ENCODE results near the gene PLCB1. TPM values are rescaled to one million over a fixed set of nuclear protein-coding genes. Genes with fewer than 3 reads are reported as not detected.

The PLCB1 gene
- total and polyA plus RNA-seq, 10 of the 15 experiments (the other 5 are each of a cell fraction or from before 2014, with no cell fraction given): 0.05 to 5.3 (median 0.17) TPM; not detected in 1

DNA sequence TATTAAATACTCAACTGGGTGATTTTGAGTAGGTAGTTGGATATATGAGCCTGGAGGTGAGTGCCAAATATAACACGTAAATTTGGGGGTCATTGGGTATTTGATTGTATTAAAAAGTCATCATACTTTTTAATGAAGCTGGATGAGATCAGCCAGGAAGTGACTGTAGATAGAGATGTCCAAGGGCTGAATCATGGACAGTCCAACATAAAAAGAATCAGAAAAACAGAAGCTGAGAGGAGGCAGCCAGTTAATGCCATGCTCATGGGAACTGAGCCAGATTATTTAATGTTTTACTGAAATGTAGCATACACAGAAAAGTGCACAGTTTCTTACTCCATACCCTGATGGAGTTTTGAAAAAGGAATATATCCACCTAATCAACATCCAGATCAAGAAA is 501.3 kb downstream of the PLCB1 start:
- Histone ChIP-seq H3K9me3 (replicated peaks; ENCODE audit: control insufficient read depth, insufficient read depth, low read length) (no peaks in the 10 kb centered on the region), H3K4me2 (ENCODE audit: control insufficient read depth, insufficient read depth) (no peak overlapping the region), H3K79me2 (ENCODE audit: control insufficient read depth, insufficient read depth, low read length) (no peaks in the 10 kb centered on the region), H3K27me3 (replicated peaks in 1 of 2; ENCODE audit: control insufficient read depth in 2 of 2, insufficient read depth in 2 of 2, low read length in 1 of 2) (no peaks in the 10 kb centered on the region), H3K4me1 (ENCODE audit: control insufficient read depth, insufficient read depth, low read length) (no peaks in the 10 kb centered on the region), H4K20me1 (ENCODE audit: control insufficient read depth, insufficient read depth) (no peaks in the 10 kb centered on the region), H3K27ac (ENCODE audit: control insufficient read depth, insufficient read depth) (no peak overlapping the region), H2AFZ (ENCODE audit: control insufficient read depth, low read depth, low read length) (no peak overlapping the region), H3K4me3 (no peak overlapping the region), H3K36me3 (ENCODE audit: control insufficient read depth in 2 of 2, insufficient read depth in 2 of 2, low read length in 1 of 2) (no peaks in the 10 kb centered on the region), H3K9ac (ENCODE audit: control insufficient read depth, insufficient read depth, low read length) (no peak overlapping the region)
- in situ Hi-C loops (cut with MboI): no loop called here
- TF ChIP-seq MTA2 (IDR thresholded peaks at IDR 0.05; ENCODE audit: low read depth): no peak
- ChIA-PET SMC1A (ENCODE audit: uncharacterized antibody, unreplicated experiment) (interaction anchor here (0.6 kb wide), 2 partner anchors 47 to 223 kb away, joined by 3 to 5 read pairs; no protein-coding TSS in a partner anchor), CTCF (no interaction called here), RAD21 (ENCODE audit: unreplicated experiment) (no interaction called here), POLR2A (no interaction called here)
- FAIRE-seq (no peak), ATAC-seq (no peak), DNase-seq (ENCODE audit: low read depth, low spot score) (no peak)
- WGBS (ENCODE audit: insufficient coverage, insufficient replicate concordance, low lambda C conversion rate, missing lambda C conversion rate): 0% methylated on average over 1 of the region's 1 CpG
- intact Hi-C loops (cut with micrococcal nuclease; ENCODE audit: unreplicated experiment): no loop called here
- BruUV-seq (replicated peaks): no TSS peak

DNA sequence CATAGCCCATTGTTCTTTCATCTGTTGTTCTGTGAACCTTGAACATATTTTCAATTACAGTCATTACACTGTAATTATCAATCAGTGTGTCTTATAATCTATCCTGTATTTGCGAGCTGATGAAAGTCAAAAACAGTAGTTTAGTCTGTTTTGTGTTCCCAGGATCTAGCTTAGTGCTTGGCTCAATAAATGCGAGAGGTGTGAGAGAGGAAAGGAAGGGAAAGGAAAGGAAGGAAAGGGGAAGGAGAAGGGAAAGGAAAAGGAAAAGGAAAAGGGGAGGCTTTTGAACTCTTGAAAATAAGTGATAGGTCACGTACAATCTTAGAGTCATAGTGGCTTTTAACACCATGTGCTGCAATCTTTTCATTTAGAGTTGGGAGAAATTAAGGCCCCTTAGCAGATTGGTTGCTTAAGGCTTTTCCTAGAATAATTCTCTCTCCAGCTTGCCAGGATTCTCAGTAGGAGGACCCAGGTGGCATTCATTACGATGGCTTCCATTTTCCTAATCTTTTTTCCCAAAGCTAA is 503.0 kb downstream of the PLCB1 start:
- no peak for FAIRE-seq
- no peak overlapping the region for H2AFZ ChIP-seq (ENCODE audit: control insufficient read depth, low read depth, low read length)
- RAD21 ChIA-PET (ENCODE audit: unreplicated experiment): no interaction called here
- H3K27me3 ChIP-seq (replicated peaks in 1 of 2; ENCODE audit: control insufficient read depth in 2 of 2, insufficient read depth in 2 of 2, low read length in 1 of 2): no peaks in the 10 kb centered on the region
- in situ Hi-C loops (cut with MboI) (no loop called here), intact Hi-C loops (cut with micrococcal nuclease; ENCODE audit: unreplicated experiment) (no loop called here)
- DNase-seq (ENCODE audit: low read depth, low spot score): no peak
- no peaks in the 10 kb centered on the region for H3K9me3 ChIP-seq (replicated peaks; ENCODE audit: control insufficient read depth, insufficient read depth, low read length)
- no peak overlapping the region for H3K4me2 ChIP-seq (ENCODE audit: control insufficient read depth, insufficient read depth)
- H3K9ac ChIP-seq (ENCODE audit: control insufficient read depth, insufficient read depth, low read length): no peak overlapping the region
- POLR2A ChIA-PET: no interaction called here
- SMC1A ChIA-PET (ENCODE audit: uncharacterized antibody, unreplicated experiment): no interaction called here
- CTCF ChIA-PET: interaction anchor here (1.4 kb wide), 1 partner anchor 592 kb away, joined by 5 read pairs; no protein-coding TSS in a partner anchor
- no peak for ATAC-seq
- WGBS (ENCODE audit: insufficient coverage, insufficient replicate concordance, low lambda C conversion rate, missing lambda C conversion rate): 1% methylated on average over 4 of the region's 4 CpGs
- BruUV-seq (replicated peaks): no TSS peak
- no peak overlapping the region for H3K27ac ChIP-seq (ENCODE audit: control insufficient read depth, insufficient read depth)
- H4K20me1 ChIP-seq (ENCODE audit: control insufficient read depth, insufficient read depth): no peaks in the 10 kb centered on the region
- no peak overlapping the region for H3K4me3 ChIP-seq
- no peak for TF ChIP-seq SRF (IDR thresholded peaks at IDR 0.05; ENCODE audit: low read depth in 2 of 2, low read length in 2 of 2)
- TF ChIP-seq TCF3 (IDR thresholded peaks at IDR 0.05; ENCODE audit: borderline replicate concordance, insufficient read depth, low read depth, low read length): no peak
- TF ChIP-seq ZNF622 (IDR thresholded peaks at IDR 0.05): no peak
- TF ChIP-seq SUPT20H (IDR thresholded peaks at IDR 0.05; ENCODE audit: borderline replicate concordance, control insufficient read depth, low read depth, low read length): no peak
- TF ChIP-seq EZH2 (IDR thresholded peaks at IDR 0.05; ENCODE audit: borderline replicate concordance, control insufficient read depth, low read depth, low read length): no peak
- TF ChIP-seq GATAD2B (conservative IDR thresholded peaks at IDR 0.05; ENCODE audit: low read depth): no peak
- TF ChIP-seq MTA3 (IDR thresholded peaks at IDR 0.05; ENCODE audit: borderline replicate concordance, low read length): no peak
- TF ChIP-seq NR2F1 (conservative IDR thresholded peaks at IDR 0.05): no peak
- no peak for TF ChIP-seq POLR2AphosphoS2 (IDR thresholded peaks at IDR 0.05; ENCODE audit: low read depth, low read length)
- no peak for TF ChIP-seq NBN (IDR thresholded peaks at IDR 0.05)
- TF ChIP-seq NR2C1 (IDR thresholded peaks at IDR 0.05): no peak
- no peak for TF ChIP-seq BRCA1 (IDR thresholded peaks at IDR 0.05; ENCODE audit: low read depth, low read length)
- no peak for TF ChIP-seq IKZF1 (conservative IDR thresholded peaks at IDR 0.05)
- TF ChIP-seq POLR2AphosphoS5 (IDR thresholded peaks at IDR 0.05; ENCODE audit: low read length): no peak
- TF ChIP-seq RAD51 (IDR thresholded peaks at IDR 0.05): no peak
- TF ChIP-seq YY1 (IDR thresholded peaks at IDR 0.05; ENCODE audit: low read depth, low read length): no peak
- TF ChIP-seq, protein P1, sequence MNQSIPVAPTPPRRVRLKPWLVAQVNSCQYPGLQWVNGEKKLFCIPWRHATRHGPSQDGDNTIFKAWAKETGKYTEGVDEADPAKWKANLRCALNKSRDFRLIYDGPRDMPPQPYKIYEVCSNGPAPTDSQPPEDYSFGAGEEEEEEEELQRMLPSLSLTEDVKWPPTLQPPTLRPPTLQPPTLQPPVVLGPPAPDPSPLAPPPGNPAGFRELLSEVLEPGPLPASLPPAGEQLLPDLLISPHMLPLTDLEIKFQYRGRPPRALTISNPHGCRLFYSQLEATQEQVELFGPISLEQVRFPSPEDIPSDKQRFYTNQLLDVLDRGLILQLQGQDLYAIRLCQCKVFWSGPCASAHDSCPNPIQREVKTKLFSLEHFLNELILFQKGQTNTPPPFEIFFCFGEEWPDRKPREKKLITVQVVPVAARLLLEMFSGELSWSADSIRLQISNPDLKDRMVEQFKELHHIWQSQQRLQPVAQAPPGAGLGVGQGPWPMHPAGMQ (IDR thresholded peaks at IDR 0.05; ENCODE audit: borderline replicate concordance): no peak
- TF ChIP-seq JUND (IDR thresholded peaks at IDR 0.05; ENCODE audit: low read depth, low read length): no peak
- TF ChIP-seq STAT3 (IDR thresholded peaks at IDR 0.05; ENCODE audit: low read depth, low read length): no peak
- no peaks in the 10 kb centered on the region for H3K4me1 ChIP-seq (ENCODE audit: control insufficient read depth, insufficient read depth, low read length)
- H3K79me2 ChIP-seq (ENCODE audit: control insufficient read depth, insufficient read depth, low read length): no peaks in the 10 kb centered on the region
- H3K36me3 ChIP-seq (ENCODE audit: control insufficient read depth in 2 of 2, insufficient read depth in 2 of 2, low read length in 1 of 2): no peaks in the 10 kb centered on the region
